Measurements from ENCODE around the gene TRIM29. TPM values are rescaled to one million over a fixed set of nuclear protein-coding genes. Genes with fewer than 3 reads are reported as not detected.

The TRIM29 gene
- polyA plus RNA-seq, 10 donors, result 0.19 to 62.3 (median 0.67) TPM; not detected in 1

GRCh38 chr11:120063686-120064340 lies 74.1 kb downstream of the TRIM29 start:
- DNase-seq, result no peak

DNA sequence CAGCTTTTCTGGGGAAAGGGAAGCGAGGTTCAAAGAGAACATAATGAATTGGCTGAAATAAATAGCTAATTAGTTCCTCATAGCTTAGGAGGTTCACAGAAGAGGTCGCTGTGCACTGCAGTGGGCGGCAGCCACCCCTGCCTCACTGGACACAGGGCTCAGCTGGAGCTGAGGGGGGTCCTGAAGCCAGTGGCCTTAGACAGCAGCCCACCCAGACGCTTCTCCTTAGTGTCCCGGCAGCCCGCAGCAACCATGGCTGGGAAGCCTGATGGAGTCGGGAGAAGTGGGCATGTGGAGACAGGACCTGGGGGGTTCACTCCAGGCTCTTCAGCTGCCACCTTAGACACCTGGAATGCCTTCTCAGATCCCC lies 75.4 kb downstream of the TRIM29 start:
- no peak for DNase-seq

DNA sequence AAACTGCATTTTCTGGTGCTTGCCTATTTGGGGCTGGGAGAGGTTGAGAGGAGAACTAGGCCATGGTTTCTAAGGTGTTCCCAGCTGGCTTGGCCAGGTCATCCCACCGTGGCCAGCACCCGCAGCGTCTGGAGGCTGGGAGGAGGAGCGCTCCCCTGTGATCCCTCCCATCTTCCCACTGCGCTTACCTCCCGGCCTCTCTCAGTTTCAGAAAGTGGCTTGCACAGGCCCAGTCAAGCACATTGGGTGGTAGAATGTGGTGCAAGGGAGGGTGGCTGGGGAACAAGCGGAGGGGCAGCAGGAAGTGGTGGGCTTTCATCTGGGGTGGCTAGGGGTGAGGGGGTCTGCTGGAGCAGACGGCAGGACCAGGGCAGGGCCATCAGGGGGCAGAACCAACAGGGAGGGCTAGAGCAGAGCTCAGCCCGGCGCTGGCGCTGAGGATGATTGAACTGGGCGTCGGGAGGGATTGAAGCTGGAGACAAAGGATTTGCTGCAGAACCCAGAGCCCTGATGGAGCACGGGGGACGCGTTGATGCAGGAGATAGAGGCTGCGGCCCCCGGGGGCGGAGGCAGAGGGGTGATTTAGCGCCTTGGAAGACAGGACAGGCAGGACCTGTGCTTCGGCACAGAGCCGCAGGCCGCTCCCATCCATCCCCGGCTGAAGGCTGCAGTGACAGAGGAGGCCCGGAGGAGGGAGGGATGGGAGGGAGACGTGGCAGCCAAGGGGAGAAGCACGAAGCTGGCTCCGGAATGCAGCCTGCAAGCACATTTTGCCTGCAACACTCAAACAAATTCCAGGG lies 76.0 kb downstream of the TRIM29 start:
- peak; percentile 34 to 87 (median 63) for DNase-seq

Other genes with a start within 250 kb of the TRIM29 start
- 10 to 100 TPM; 25.7 to 72.2 (median 52.6) TPM for gene OAF, start 72.9 kb upstream of the TRIM29 start, polyA plus RNA-seq (ENCODE audit: insufficient read length in 10 of 10)
- gene POU2F3, start 102.0 kb upstream of the TRIM29 start, polyA plus RNA-seq (ENCODE audit: insufficient read length in 10 of 10), result 10 to 100 TPM in 1 of 10 donors, 1 to 10 TPM in 1, under 1 TPM in 8; 0.09 to 10.8 (median 0.38) TPM
- 10 to 100 TPM in 2 of 10 donors, 1 to 10 TPM in 8; 6.1 to 12.5 (median 7.8) TPM for gene TLCD5, start 187.2 kb upstream of the TRIM29 start, polyA plus RNA-seq (ENCODE audit: insufficient read length in 10 of 10)
- gene ARHGEF12, start 198.3 kb upstream of the TRIM29 start, polyA plus RNA-seq (ENCODE audit: insufficient read length in 10 of 10), result 10 to 100 TPM; 31.6 to 49.5 (median 41.5) TPM

Data from muscle of back (tissue), 11 donors.